Measurements from ENCODE around the gene NDUFAB1. TPM values are rescaled to one million over a fixed set of nuclear protein-coding genes. Genes with fewer than 3 reads are reported as not detected.
"Not testable (repeated sequence)": the region's sequence is repeated elsewhere in the genome, so short reads cannot be mapped to it uniquely, and the experiment has no call there.

NDUFAB1 gene
- total RNA-seq, 1 experiment from 2014 or later: 189 TPM

DNA sequence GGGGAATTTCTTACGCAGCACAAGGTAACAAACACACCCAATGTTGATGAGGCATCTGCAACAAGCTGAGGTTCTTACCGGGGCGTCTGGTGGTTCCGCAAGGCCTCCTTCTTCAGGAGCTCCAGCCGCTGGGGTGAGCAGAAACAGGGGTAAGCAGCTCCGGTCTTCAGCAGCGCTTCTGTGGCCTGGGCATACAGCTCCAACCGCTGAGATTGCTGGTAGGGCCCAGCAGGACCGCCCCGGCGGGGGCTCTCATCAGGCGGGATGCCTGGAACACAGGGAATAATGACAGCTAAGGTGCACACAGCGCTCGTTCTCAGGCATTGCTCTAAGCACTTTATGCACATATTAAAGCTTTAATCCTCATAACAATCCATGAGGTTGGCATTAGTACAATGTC lies 51.7 kb downstream of the NDUFAB1 start:
- H3K27ac Mint-ChIP-seq: no peak overlapping the region
- H3K4me3 Mint-ChIP-seq: no peak overlapping the region
- ChIA-PET CTCF (interaction anchor here (0.6 to 1.8 kb wide), 2 partner anchors 13 to 1494 kb away, joined by 4 read pairs; partner anchors contain the start of gene UBFD1), POLR2A (interaction anchor here (0.6 kb wide), 1 partner anchor 519 kb away, joined by 3 read pairs; no protein-coding TSS in a partner anchor)
- ATAC-seq (no peak), DNase-seq (ENCODE audit: low spot score) (no peak)
- no peaks in the 10 kb centered on the region for H3K9me3 Mint-ChIP-seq
- TF ChIP-seq, protein P1, sequence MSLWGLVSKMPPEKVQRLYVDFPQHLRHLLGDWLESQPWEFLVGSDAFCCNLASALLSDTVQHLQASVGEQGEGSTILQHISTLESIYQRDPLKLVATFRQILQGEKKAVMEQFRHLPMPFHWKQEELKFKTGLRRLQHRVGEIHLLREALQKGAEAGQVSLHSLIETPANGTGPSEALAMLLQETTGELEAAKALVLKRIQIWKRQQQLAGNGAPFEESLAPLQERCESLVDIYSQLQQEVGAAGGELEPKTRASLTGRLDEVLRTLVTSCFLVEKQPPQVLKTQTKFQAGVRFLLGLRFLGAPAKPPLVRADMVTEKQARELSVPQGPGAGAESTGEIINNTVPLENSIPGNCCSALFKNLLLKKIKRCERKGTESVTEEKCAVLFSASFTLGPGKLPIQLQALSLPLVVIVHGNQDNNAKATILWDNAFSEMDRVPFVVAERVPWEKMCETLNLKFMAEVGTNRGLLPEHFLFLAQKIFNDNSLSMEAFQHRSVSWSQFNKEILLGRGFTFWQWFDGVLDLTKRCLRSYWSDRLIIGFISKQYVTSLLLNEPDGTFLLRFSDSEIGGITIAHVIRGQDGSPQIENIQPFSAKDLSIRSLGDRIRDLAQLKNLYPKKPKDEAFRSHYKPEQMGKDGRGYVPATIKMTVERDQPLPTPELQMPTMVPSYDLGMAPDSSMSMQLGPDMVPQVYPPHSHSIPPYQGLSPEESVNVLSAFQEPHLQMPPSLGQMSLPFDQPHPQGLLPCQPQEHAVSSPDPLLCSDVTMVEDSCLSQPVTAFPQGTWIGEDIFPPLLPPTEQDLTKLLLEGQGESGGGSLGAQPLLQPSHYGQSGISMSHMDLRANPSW (CRISPR knock-in tag; conservative IDR thresholded peaks at IDR 0.05; ENCODE audit: low read depth): no peak
- TF ChIP-seq ELF4 (CRISPR knock-in tag; IDR thresholded peaks at IDR 0.05; ENCODE audit: low read depth) (no peak), FOXJ3 (CRISPR knock-in tag; IDR thresholded peaks at IDR 0.05; ENCODE audit: borderline replicate concordance) (no peak), ZNF396 (CRISPR knock-in tag; IDR thresholded peaks at IDR 0.05; ENCODE audit: borderline replicate concordance) (no peak), FOXK1 (CRISPR knock-in tag; IDR thresholded peaks at IDR 0.05) (no peak), RORB (CRISPR knock-in tag; IDR thresholded peaks at IDR 0.05) (no peak), NFATC4 (CRISPR knock-in tag; IDR thresholded peaks at IDR 0.05) (no peak), NFE2L1 (CRISPR knock-in tag; IDR thresholded peaks at IDR 0.05) (no peak), SOX15 (CRISPR knock-in tag; IDR thresholded peaks at IDR 0.05) (no peak)
- TF ChIP-seq, protein P2, sequence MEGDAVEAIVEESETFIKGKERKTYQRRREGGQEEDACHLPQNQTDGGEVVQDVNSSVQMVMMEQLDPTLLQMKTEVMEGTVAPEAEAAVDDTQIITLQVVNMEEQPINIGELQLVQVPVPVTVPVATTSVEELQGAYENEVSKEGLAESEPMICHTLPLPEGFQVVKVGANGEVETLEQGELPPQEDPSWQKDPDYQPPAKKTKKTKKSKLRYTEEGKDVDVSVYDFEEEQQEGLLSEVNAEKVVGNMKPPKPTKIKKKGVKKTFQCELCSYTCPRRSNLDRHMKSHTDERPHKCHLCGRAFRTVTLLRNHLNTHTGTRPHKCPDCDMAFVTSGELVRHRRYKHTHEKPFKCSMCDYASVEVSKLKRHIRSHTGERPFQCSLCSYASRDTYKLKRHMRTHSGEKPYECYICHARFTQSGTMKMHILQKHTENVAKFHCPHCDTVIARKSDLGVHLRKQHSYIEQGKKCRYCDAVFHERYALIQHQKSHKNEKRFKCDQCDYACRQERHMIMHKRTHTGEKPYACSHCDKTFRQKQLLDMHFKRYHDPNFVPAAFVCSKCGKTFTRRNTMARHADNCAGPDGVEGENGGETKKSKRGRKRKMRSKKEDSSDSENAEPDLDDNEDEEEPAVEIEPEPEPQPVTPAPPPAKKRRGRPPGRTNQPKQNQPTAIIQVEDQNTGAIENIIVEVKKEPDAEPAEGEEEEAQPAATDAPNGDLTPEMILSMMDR (IDR thresholded peaks at IDR 0.05): no peak
- TF ChIP-seq, protein P3, sequence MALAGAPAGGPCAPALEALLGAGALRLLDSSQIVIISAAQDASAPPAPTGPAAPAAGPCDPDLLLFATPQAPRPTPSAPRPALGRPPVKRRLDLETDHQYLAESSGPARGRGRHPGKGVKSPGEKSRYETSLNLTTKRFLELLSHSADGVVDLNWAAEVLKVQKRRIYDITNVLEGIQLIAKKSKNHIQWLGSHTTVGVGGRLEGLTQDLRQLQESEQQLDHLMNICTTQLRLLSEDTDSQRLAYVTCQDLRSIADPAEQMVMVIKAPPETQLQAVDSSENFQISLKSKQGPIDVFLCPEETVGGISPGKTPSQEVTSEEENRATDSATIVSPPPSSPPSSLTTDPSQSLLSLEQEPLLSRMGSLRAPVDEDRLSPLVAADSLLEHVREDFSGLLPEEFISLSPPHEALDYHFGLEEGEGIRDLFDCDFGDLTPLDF (CRISPR knock-in tag; IDR thresholded peaks at IDR 0.05): no peak
- TF ChIP-seq, protein P4, sequence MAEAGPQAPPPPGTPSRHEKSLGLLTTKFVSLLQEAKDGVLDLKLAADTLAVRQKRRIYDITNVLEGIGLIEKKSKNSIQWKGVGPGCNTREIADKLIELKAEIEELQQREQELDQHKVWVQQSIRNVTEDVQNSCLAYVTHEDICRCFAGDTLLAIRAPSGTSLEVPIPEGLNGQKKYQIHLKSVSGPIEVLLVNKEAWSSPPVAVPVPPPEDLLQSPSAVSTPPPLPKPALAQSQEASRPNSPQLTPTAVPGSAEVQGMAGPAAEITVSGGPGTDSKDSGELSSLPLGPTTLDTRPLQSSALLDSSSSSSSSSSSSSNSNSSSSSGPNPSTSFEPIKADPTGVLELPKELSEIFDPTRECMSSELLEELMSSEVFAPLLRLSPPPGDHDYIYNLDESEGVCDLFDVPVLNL (CRISPR knock-in tag; IDR thresholded peaks at IDR 0.05; ENCODE audit: borderline replicate concordance, low read depth): no peak
- TF ChIP-seq, protein P5, sequence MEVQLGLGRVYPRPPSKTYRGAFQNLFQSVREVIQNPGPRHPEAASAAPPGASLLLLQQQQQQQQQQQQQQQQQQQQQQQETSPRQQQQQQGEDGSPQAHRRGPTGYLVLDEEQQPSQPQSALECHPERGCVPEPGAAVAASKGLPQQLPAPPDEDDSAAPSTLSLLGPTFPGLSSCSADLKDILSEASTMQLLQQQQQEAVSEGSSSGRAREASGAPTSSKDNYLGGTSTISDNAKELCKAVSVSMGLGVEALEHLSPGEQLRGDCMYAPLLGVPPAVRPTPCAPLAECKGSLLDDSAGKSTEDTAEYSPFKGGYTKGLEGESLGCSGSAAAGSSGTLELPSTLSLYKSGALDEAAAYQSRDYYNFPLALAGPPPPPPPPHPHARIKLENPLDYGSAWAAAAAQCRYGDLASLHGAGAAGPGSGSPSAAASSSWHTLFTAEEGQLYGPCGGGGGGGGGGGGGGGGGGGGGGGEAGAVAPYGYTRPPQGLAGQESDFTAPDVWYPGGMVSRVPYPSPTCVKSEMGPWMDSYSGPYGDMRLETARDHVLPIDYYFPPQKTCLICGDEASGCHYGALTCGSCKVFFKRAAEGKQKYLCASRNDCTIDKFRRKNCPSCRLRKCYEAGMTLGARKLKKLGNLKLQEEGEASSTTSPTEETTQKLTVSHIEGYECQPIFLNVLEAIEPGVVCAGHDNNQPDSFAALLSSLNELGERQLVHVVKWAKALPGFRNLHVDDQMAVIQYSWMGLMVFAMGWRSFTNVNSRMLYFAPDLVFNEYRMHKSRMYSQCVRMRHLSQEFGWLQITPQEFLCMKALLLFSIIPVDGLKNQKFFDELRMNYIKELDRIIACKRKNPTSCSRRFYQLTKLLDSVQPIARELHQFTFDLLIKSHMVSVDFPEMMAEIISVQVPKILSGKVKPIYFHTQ (CRISPR knock-in tag; IDR thresholded peaks at IDR 0.05): no peak
- TF ChIP-seq, protein P6, sequence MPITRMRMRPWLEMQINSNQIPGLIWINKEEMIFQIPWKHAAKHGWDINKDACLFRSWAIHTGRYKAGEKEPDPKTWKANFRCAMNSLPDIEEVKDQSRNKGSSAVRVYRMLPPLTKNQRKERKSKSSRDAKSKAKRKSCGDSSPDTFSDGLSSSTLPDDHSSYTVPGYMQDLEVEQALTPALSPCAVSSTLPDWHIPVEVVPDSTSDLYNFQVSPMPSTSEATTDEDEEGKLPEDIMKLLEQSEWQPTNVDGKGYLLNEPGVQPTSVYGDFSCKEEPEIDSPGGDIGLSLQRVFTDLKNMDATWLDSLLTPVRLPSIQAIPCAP (CRISPR knock-in tag; IDR thresholded peaks at IDR 0.05): no peak
- TF ChIP-seq, protein P7, sequence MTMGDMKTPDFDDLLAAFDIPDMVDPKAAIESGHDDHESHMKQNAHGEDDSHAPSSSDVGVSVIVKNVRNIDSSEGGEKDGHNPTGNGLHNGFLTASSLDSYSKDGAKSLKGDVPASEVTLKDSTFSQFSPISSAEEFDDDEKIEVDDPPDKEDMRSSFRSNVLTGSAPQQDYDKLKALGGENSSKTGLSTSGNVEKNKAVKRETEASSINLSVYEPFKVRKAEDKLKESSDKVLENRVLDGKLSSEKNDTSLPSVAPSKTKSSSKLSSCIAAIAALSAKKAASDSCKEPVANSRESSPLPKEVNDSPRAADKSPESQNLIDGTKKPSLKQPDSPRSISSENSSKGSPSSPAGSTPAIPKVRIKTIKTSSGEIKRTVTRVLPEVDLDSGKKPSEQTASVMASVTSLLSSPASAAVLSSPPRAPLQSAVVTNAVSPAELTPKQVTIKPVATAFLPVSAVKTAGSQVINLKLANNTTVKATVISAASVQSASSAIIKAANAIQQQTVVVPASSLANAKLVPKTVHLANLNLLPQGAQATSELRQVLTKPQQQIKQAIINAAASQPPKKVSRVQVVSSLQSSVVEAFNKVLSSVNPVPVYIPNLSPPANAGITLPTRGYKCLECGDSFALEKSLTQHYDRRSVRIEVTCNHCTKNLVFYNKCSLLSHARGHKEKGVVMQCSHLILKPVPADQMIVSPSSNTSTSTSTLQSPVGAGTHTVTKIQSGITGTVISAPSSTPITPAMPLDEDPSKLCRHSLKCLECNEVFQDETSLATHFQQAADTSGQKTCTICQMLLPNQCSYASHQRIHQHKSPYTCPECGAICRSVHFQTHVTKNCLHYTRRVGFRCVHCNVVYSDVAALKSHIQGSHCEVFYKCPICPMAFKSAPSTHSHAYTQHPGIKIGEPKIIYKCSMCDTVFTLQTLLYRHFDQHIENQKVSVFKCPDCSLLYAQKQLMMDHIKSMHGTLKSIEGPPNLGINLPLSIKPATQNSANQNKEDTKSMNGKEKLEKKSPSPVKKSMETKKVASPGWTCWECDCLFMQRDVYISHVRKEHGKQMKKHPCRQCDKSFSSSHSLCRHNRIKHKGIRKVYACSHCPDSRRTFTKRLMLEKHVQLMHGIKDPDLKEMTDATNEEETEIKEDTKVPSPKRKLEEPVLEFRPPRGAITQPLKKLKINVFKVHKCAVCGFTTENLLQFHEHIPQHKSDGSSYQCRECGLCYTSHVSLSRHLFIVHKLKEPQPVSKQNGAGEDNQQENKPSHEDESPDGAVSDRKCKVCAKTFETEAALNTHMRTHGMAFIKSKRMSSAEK (CRISPR knock-in tag; IDR thresholded peaks at IDR 0.05; ENCODE audit: borderline replicate concordance): no peak
- TF ChIP-seq, protein P8, sequence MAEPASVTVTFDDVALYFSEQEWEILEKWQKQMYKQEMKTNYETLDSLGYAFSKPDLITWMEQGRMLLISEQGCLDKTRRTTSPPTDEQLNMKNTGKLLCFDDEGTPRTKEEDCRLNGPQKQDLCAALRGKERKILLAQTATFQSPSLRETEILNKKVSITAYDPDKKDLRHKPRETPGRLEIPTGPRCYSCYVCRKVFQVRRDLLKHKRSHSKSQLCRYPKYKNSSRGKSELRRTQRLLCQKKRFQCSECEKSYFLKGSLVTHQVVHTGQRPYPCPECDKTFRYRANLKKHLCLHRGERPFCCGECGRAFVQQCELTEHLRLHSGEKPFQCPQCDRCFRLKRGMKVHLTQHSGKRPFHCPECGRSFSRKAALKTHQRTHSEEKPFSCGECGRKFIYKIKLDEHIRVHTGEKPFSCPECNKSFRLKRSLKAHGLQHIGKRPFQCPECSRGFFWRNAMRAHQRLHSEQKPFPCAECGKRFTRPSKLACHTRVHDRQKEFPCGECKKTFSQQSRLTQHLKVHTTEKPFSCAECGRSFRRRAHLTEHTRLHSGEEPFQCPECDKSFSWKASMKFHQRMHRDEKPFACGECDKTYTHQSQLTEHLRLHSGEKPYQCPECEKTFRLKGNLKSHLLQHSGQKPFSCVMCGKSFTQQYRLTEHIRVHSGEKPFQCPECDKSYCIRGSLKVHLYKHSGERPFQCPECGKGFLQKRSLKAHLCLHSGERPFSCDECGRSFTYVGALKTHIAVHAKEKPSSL (CRISPR knock-in tag; conservative IDR thresholded peaks at IDR 0.05): no peak
- H3K27me3 Mint-ChIP-seq (ENCODE audit: low read depth): no peaks in the 10 kb centered on the region
- no peaks in the 10 kb centered on the region for H3K4me1 Mint-ChIP-seq
- H3K36me3 Mint-ChIP-seq: peaks cover 47% of the 10 kb centered on the region

DNA sequence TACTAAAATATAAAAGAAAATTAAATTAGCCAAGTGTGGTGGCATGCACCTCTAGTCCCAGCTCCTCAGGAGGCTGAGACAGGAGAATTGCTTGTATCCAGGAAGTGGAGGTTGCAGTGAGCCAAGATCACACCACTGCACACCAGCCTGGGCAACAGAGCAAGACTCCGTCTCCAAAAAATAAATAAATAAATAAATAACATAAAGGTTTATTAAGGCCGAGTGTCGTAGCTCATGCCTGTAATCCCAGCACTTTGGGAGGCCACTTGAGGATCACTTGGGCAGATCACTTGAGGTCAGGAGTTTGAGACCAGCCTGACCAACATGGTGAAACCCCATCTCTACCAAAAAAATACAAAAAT lies 55.3 kb downstream of the NDUFAB1 start:
- peaks cover 38% of the 10 kb centered on the region for H3K36me3 Mint-ChIP-seq
- H3K27ac Mint-ChIP-seq; CTCF ChIA-PET; POLR2A ChIA-PET; H3K9me3 Mint-ChIP-seq; DNase-seq (ENCODE audit: low spot score); ATAC-seq; H3K4me1 Mint-ChIP-seq; H3K27me3 Mint-ChIP-seq (ENCODE audit: low read depth); H3K4me3 Mint-ChIP-seq: not testable (repeated sequence)

Data from WTC11 (cell line).